GM18519 (cell line): ENCODE results near the gene RAET1L.
"Not testable (repeated sequence)": the region's sequence is repeated elsewhere in the genome, so short reads cannot be mapped to it uniquely, and the experiment has no call there.

Experiments
- ATAC-seq: cut with Tn5 transposase; IDR thresholded peaks from one replicate; pipeline ENCODE4 v1.9.1; 2021; ENCODE audit warnings: mild to moderate bottlenecking, moderate library complexity; ENCODE audit not compliant: unreplicated experiment, low FRiP score

The RAET1L gene

DNA sequence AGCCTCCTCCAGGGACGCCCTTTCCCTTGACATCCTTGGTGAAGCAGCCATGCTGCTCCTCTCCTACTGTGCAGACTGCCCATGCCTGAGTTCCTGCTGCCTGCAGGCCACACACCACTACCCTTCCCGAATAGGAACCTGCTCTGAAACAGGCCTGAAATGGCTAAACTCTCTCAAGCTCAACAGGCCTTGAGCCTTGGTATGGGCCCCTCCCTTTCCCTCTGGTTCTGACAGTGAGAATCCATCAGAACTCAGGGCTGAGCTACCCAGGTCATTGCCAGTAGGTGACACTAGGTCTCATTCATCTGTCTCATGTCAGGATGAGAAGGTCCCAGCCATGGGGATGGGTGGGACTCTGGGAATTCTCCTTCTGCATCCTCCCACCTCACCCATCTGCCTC is 25.7 kb downstream of the RAET1L start:
- ATAC-seq: no peak

DNA sequence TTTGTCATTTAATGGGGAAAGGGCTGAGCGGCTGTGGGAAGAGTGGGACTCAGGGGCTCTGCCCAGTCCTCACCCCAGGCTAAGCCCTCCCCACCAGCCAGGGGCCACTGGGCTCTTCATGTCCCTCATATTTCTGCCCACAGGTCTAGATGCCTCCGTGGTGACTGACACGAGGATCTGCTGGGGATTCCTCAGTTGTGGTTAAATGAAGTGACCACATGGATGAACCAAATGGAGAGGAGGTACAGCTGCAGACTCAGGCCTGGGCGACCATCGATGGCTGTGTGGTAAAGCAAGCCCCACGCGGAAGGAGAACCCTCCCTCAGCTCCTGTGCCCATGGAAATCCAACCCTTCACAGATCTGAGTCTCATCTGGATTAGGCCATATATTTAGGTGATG is 29.4 kb downstream of the RAET1L start:
- no peak for ATAC-seq

DNA sequence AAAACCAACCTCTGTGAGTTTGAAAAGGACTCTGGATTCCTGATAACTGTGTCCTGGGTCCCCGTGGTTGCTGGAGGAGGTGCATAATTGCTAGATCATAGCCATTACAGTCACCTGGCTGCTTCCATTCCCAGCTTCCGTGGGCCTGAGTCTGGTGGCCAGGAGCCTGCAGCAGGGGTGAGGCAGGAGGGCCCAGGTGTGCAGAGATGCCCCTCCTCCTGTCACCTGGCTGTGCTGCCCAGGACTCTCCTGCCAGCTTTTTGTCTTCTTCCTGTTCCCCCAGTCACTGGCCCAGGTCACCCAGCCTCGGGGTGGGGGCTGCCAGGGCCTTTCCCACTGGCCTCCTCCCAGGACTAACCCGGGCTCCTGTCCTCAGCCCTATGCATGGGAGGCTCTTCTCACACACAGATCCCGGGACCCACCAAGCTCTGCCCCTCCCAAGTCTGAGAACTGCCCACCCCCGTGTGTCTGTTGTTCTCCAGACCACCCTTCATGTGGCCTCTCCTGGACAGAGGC is 30.0 kb downstream of the RAET1L start:
- ATAC-seq: no peak

DNA sequence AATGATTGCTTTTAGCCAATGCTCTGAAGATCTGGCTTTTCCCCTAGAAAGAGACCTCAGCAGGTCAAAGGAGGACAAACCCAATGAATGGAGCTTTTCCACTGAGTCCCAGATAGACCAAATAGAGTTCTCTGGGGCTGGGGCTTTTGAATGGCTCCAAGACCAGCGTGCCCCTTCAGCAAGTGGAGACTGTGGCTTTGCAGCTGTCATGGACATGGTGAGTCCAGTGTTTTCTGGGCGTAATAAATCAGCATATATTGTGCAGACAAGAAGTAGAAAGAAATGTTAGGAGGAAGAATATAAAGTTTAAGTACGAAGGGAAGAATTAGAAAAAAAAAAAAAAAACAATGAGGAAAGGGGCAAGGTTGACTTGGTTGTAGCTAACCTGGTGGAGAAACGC is 33.5 kb downstream of the RAET1L start:
- ATAC-seq: no peak

DNA sequence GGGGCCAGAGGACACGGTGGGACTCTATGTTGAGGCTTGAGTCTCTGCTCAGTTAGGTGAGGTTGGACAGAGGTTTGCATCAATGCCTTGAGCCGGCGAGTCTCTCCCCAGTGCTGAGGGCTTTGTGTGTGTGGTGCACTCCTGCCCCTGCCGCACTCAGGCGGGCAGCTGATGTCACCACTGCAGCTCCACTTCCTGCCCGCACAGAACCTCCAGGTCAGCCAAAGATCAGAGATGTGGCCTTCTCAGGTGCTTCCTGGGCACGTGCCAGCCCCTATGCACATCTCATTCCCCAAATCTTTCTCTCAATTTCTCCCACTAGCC is 33.9 kb downstream of the RAET1L start:
- ATAC-seq: not testable (repeated sequence)

DNA sequence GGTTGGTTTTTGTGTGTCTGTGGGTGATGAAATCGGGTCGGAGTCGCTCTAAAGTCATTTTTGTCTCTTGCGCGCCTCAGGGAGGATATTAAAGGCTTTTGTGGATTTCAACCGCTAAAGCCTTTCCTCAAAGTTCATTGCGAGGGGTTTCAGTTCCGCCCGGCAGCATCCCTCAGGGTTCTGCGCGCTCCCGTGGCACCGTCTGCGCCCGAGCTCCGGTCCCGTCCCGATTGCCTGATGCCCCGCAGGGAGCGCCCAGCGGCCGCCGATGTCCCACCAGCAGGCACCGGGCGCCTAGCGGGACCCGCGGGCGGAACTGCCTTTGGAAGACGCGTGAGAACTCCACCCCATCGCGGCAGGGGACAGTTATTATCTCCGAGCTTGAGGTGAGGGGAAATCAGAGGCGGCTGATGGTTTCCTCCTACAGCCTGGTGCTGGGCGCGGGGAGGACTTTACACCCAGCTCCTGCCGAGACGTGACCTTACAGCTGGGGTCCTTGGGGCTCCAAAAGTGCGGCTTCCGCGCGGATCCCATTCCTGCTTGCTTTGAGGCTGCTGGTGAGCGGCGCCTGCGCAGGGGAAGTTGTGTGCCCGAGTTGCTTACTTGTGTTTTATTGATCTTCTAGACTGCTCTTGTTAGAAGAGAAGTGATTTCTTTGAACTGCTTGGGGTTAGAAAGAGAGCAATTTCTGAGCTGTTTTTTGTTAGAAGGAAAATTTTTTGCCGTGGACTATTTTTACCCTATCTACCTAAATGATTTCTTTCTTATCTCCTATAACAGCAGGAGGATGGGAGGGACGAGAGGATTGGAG is 34.5 kb downstream of the RAET1L start:
- no peak for ATAC-seq

DNA sequence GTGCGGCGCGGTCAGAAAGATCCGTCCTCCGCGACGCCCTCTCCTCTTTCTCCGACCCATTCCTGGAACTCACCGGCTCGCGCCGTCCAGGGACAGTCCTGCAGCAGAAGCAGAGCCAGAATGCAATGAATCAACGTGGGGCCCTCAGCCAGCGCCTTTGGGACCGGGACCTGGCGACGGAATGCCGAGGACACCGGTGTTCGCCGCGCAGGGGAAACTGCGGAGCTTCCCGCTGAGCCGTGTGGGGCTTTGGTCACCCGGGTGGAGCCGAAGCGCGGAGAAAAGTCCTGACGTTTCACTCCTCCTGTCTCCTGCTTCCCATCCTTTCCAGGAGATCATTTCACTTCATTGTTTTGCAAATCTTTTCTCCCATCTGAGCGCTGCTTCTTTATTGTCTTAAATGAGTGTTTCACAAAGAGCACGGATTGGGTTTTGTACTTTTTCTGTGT is 35.1 kb downstream of the RAET1L start:
- no peak for ATAC-seq

DNA sequence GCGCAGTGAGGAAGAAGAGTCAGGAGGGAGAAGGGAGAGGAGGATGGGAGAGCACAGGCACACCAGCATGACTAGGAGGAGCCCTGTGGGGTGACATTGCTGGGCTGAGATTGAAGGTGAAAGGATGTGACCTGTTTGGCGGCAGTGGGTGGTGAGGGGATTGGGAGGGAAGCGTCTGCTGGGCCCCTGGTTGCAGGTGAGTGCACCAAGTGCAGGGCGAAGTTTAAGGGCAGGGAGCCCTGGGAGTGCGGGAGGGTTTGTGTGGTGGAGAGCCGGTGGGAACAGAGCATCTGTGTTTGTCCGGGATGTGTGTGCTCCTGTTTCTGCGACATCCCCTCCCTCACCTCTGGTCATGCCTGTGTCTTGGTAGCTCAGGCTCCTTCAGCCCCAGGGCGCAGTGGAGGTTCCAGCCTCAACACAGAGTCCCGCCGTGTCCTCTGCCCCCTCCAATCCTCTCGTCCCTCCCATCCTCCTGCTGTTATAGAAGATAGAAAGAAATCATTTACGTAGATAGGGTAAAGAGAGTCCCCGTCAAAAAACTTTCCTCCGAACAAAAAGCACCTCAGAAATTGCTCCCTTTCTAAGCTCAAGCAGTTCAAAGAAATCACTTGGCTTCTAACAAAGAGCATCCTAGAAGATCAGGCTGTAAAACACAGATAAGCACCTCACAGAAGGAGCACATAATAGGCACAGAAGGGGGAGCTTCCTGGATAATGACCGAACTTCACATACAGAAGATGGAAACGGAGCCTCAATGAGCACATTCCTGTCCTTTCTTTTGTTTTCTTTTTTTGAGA is 36.6 kb downstream of the RAET1L start:
- ATAC-seq: no peak

DNA sequence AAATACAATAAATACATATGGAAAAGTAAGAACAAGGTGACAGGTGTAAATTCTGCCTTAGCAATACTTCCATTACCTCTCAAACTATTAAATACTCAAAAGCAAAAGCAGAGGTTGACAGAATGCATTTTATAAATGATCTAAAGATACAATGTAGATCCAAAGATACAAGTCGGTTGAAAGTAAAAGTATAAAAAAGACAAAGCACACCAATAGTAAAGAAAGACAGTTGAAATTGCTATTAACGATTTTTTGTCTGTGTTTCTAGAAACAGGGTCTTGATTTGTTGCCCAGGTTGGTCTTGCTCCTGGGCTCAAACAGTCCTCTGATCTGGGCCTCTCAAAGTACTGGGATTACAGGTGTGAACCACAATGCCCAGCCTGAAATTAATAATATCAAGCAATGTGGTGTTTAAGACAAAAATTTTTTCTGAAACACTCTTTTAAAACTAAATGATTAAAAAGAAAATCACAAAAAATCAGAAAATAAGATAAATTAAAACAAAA is 37.7 kb downstream of the RAET1L start:
- ATAC-seq: no peak

DNA sequence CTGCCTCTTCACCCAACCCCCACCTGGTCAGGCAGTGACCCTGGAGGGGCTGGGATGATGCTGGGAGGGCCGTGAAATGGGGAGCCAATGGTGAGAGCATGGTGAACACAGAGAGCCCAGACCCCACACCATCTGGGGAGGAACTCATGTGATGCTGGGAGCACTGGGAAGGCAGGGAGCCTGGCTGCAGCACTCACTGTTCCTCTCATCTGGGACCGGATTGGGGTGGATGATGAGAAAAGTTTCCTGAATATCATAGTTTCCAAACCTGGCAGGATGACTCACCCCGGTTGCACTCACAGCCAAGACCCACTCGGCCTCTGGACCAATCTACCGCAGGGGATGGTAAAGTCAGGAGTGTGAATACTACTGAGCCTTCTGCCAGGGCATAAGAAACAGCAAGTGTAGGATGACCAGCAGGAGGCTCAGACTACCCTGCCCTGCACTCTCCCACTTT is 39.8 kb downstream of the RAET1L start:
- no peak for ATAC-seq

DNA sequence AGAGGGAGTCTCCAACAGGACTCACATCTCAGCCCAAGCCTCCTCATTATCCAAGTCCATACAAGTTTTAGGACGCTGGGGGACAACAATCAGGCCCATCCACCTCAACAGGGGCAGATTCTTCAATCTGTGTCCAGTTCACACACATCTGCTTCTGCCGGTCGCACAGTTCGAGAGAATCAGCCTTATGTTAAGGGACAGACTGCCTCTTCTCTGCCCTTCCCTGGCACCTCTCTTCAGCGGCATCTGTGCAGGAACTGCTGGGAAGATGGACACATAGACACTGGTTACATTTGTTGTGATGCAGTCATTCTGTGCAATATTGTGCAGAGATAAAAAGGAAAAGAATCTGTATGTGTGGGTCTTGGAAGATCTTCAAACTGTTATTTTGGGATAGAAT is 40.6 kb downstream of the RAET1L start:
- no peak for ATAC-seq

DNA sequence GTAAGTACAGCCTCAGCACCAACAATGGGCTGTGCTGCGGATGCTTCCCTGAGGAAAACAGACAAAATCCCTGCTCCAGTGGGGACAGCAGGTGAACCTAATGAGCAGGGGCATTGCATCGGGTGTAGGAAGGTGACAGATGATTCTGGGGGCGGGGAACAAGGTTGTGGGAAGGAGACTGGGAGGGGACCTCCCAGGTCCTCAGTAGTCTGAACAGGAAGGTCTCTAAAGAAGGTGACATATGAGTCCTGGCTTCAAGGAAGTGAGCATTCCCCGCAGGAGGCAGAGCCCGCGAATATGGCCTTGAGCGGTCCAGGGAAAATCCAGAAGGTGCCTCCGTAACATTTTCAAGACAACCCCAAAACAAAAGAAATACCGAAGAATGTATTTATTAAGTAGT is 42.2 kb downstream of the RAET1L start:
- no peak for ATAC-seq

DNA sequence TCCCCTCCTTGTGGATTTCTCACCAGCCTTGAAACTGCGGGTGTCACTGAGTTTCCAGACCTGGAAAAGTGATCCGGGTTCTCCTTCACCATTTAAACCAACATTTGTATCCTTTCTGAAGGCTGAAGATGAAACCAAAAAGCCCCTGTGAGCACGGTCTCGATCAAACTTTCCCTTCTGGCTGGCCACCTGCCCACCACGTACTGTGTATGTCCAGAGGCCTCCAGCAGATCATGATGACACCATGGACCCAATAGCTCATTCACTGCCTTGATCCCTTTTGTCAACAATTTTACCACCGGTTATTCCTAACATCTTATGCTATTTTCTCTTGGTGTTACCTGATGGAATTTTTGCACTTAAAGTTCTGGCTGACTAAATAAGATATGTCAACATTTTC is 46.0 kb downstream of the RAET1L start:
- no peak for ATAC-seq

DNA sequence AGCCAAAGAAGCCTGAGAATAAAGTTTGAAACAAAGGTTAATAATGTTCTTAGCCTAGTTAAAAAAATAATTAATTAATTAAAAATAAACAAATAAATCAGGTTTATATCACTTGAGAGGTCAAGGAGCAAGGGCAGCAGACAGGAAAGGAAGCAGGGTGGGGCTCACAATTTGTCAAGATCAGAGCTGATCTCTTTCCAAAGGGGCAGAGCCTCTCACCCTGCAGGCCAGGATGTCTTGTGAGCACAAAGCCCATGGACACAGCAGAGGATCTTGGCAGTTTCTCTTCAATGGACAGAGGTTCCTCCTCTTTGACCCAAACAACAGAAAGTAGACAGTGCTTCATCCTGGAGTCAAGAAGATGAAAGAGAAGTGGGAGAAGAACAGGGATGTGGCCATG is 46.7 kb downstream of the RAET1L start:
- no peak for ATAC-seq

DNA sequence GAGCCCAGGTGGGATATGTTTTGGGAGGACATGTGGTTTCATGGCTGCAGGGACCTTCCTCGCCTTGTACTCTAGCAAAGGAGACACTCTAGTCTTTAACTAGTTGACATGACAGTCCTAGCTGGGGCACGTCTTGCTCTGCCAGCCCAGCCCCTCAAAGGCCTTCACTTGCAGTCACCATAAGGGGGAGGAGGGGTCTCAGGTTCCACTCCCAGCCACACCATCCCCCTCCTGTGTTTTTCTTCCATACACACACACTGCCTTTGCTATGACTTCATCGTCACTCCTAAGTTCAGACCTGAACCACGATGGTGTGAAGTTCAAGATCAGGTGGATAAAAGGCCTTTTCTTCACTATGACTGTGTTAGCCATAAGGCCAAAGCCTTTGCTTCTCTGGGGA is 48.1 kb downstream of the RAET1L start:
- no peak for ATAC-seq

DNA sequence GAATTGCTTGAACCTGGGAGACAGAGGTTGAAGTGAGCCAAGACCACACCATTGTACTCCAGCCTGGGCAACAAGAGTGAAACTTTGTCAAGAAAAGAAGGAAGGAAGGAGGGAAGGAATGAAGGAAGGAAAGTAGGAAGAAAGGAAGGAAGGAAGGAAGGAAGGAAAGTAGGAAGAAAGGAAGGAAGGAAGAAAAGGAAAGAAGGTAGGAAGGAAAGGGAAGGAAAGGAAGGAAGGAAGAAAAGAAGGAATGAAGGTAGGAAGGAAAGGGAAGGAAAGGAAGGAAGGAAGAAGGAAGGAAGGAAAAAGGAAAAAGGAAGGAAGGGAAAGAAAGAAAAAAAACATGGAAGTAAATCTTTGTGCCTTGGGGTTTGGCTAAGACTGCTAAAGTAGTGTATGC is 49.9 kb downstream of the RAET1L start:
- ATAC-seq: no peak

DNA sequence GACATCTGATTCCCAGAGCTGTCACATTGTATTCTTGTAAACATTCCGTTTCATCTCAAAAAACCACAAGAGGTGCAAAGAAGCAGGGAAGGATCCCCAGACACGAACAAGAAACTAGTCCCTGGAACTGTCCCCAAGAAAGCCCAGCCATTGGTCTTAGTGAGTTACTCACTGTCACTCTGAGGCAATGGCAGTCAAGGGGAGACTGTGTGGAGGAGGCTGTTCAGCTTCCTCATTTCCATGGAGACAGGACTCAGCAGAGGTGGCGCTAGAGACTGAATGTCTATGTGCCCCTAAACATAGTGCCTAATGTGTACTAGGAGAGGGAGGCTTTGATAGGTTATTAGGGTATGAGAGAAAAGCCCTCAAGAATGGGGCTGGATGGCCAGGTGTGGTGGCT is 50.5 kb downstream of the RAET1L start:
- ATAC-seq: no peak

DNA sequence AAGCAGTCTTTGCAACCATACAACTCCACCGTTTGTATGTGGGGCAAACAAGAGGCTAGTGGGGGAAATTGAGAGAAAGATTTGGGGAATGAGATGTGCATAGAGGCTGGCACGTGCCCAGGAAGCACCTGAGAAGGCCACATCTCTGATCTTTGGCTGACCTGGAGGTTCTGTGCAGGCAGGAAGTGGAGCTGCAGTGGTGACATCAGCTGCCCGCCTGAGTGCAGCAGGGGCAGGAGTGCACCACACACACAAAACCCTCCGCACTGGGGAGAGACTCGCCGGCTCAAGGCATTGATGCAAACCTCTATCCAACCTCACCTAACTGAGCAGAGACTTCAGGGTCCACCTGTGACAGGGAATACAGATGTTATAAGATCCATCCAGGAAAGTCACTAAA is 50.9 kb downstream of the RAET1L start:
- not testable (repeated sequence) for ATAC-seq

DNA sequence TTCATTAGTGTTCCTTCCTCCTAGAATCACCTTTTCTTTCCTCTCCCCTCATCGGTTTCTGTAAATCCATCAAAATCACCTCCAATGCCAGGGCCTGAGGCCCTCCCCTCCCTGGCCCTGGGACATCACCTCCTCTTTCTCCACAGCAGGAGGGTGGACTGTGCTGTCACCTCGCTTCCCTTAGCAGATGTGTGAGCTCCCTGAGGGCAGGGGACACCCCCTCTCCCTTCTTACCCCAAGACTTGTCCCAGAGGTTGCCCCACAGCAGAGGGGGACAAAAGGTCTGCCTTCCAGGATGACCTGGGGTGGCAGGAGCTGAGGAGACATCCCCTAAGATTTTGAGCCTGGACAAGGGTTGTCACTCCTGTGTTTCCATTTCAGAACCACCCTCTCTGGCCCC is 55.7 kb downstream of the RAET1L start:
- ATAC-seq: no peak

DNA sequence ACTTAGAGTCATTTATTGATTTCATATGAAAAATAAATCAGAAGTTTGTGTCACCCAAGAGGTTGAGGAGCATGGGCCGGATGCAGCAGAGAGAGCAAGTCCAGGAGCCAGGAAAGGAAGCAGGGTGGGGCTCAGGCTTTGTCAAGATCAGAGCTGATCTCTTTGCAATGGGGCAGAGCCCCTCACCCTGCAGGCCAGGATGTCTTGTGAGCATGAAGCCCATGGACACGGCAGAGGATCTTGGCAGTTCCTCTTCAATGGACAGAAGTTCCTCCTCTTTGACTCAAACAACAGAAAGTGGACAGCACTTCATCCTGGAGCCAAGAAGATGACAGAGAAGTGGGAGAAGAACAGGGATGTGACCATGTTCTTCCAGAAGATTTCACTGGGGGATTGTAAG is 56.4 kb downstream of the RAET1L start:
- ATAC-seq: not testable (repeated sequence)
